Tibial nerve (tissue), 4 donors: Measurements from ENCODE around the gene EPB41L4B. TPM values are rescaled to one million over a fixed set of nuclear protein-coding genes. Genes with fewer than 3 reads are reported as not detected.

Source experiments
- DNase-seq, 2 donors: peaks; one replicate each; pipeline ENCODE4 v3.0.0-alpha.2; 2019; ENCODE audit warnings: low spot score in 2 of 2
- H3K27ac ChIP-seq, 4 donors: fragments of 200-600 bp; sonication (generic) in 3 of 4; one replicate each; pipeline ENCODE4 v1.5.1; 2017 to 2019; ENCODE audit warnings: mild to moderate bottlenecking in 1 of 4
- H3K27me3 ChIP-seq, 2 donors: fragments of 200-600 bp; sonication (generic) in 1 of 2; one replicate each; pipeline versions ENCODE4 v1.5.1 to v1.6.0; 2017 to 2019
- H3K36me3 ChIP-seq, 3 donors: fragments of 200-600 bp; sonication (generic); one replicate each; pipeline ENCODE4 v1.5.1; 2018 to 2019
- H3K4me1 ChIP-seq, 4 donors: fragments of 200-600 bp; sonication (generic) in 3 of 4; one replicate each; pipeline ENCODE4 v1.5.1; 2017 to 2019
- H3K4me3 ChIP-seq, 4 donors: fragments of 200-600 bp; sonication (generic) in 3 of 4; one replicate each; pipeline ENCODE4 v1.5.1; 2017 to 2019; ENCODE audit warnings: mild to moderate bottlenecking in 1 of 4, moderate library complexity in 1 of 4
- H3K9me3 ChIP-seq, 4 donors: fragments of 200-600 bp; sonication (generic) in 3 of 4; one replicate each; pipeline ENCODE4 v1.5.1; 2017 to 2019
- EP300 ChIP-seq, 2 donors: sonication (generic); formaldehyde crosslinking; IDR thresholded peaks; one replicate each; pipeline ENCODE4 v1.6.1; 2017; ENCODE audit warnings: antibody characterized with exemption in 2 of 2, mild to moderate bottlenecking in 1 of 2
- POLR2A ChIP-seq, 2 donors: fragments of 450-650 bp; IDR thresholded peaks; one replicate each; pipeline ENCODE4 v1.6.1; 2017; ENCODE audit warnings: antibody characterized with exemption in 2 of 2, mild to moderate bottlenecking in 2 of 2, moderate library complexity in 2 of 2
- WGBS, 2 donors: methylation state at CpG; one replicate each; pipeline ENCODE4 v1.1.5; 2018; 5-methylcytosine and 5-hydroxymethylcytosine counted together
- small RNA-seq: library from RNA; depleted of rRNA; stranded (forward); fragments of <200 nt; gene quantifications from one replicate; pipeline ENCODE3, GENCODE V24; 2016
- total RNA-seq, 4 donors: library from RNA; depleted of rRNA; stranded (reverse); fragments of >200 nt; gene quantifications; one replicate each; pipeline ENCODE4 v1.1.0, GENCODE V29; 2016
- TF ChIP-seq, protein P1 (sequence below), 5 experiments: fragments of 200-600 bp in 3 of 5; fragments of 450-650 bp in 2 of 5; sonication (generic) in 3 of 5; IDR thresholded peaks; one replicate each; pipeline ENCODE4 v1.5.1; 2016 to 2019; ENCODE audit warnings: antibody characterized with exemption in 5 of 5, mild to moderate bottlenecking in 3 of 5, moderate library complexity in 2 of 5

The EPB41L4B gene
- total RNA-seq, 4 donors from 2014 or later: 14.7 to 28.0 (median 19.1) TPM

DNA sequence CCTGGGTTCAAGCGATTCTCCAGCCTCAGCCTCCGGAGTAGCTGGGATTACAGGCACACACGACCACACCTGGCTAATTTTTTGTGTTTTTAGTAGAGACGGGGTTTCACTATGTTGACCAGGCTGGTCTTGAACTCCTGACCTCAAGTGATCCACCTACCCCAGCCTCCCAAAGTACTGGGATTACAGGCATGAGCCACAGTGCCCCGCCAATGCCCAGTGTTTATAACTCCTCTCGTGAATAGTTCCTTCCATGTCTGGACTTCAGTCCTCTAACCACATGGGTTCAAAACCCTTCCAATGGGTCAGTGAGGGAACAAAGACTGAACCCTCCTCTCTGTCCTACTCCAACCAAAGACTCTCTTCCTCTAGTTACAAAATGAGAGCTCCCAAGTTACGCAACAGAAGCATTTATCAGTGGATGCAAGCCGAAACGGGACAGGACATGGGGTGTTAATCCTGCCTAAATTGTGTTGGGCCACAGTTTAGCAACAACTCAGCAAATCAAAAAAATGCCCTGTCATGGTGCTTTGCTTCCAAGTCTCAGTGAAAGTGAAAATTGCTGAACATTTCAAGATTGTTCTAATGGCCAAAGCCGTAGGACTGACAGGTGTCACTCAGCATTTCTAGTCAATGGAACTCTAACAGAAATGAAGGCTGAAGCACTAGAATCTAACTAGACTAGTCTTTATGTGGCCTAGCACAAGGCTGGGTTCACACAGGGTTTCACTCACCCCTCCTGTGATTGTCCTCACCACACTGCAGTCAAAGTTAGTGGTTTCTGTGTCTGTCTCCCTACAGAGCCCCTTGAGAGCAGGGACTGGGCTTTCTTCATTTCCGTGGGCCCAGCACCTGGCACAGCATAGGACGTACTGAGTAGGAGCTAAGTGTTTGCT is 197.9 kb downstream of the EPB41L4B start:
- Histone ChIP-seq H3K36me3 (no peaks in the 10 kb centered on the region), H3K27ac (no peak overlapping the region), H3K4me1 (peaks cover 0 to 15% (median 8%) of the 10 kb centered on the region in 4 donors), H3K27me3 (no peaks in the 10 kb centered on the region), H3K9me3 (no peaks in the 10 kb centered on the region), H3K4me3 (no peak overlapping the region)
- no peak for DNase-seq
- TF ChIP-seq EP300 (IDR thresholded peaks at IDR 0.05) (no peak), POLR2A (IDR thresholded peaks at IDR 0.05) (no peak)
- TF ChIP-seq, protein P1, sequence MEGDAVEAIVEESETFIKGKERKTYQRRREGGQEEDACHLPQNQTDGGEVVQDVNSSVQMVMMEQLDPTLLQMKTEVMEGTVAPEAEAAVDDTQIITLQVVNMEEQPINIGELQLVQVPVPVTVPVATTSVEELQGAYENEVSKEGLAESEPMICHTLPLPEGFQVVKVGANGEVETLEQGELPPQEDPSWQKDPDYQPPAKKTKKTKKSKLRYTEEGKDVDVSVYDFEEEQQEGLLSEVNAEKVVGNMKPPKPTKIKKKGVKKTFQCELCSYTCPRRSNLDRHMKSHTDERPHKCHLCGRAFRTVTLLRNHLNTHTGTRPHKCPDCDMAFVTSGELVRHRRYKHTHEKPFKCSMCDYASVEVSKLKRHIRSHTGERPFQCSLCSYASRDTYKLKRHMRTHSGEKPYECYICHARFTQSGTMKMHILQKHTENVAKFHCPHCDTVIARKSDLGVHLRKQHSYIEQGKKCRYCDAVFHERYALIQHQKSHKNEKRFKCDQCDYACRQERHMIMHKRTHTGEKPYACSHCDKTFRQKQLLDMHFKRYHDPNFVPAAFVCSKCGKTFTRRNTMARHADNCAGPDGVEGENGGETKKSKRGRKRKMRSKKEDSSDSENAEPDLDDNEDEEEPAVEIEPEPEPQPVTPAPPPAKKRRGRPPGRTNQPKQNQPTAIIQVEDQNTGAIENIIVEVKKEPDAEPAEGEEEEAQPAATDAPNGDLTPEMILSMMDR (IDR thresholded peaks at IDR 0.05): no peak
- WGBS, 2 donors: 79 to 82% methylated on average over 12 of the region's 12 CpGs

Small RNAs within 50 kb of the gene (small RNA-seq; reads per million reads assigned to genes)
- gene RF00019 (not detected), gene RNU6-984P (not detected)

Other genes with a start within 250 kb of the EPB41L4B start
- 100 to 1,000 TPM in 1 of 4 donors, 10 to 100 TPM in 3; 51.6 to 100 (median 89.5) TPM for gene TMEM245, start 201.1 kb downstream of the EPB41L4B start, total RNA-seq
- gene FRRS1L, start 153.8 kb downstream of the EPB41L4B start, total RNA-seq: 10 to 100 TPM in 1 of 4 donors, 1 to 10 TPM in 3; 1.5 to 12.6 (median 2.8) TPM
- 1 to 10 TPM; 1.3 to 3.3 (median 1.8) TPM for gene PTPN3, start 177.2 kb upstream of the EPB41L4B start, total RNA-seq